Stimulated activated CD4-positive, alpha-beta T cell treated with anti-CD3 and anti-CD28 coated beads, TNF-alpha, amount 100 ng/mL, for 24 hours (primary cell): ENCODE data around the gene SLC39A3.

Experiments used
- DNase-seq, 3 experiments: peaks; one replicate each; pipeline ENCODE4 v3.0.0-alpha.2; 2020; ENCODE audit warnings: low read depth in 3 of 3

Gene SLC39A3

GRCh38 chr19:2739602-2740313 lies at the start of gene SLC39A3:
TSS of gene SLC39A3 (minus strand) at chr19:2740017. CDS start at chr19:2737257, 2,760 bp downstream.
- peak; percentile 99 to 100 (median 99) for DNase-seq

- DNase-seq: no peak
Observed at GRCh38 chr19:2788237-2788636, 48.4 kb upstream of the SLC39A3 start.

GRCh38 chr19:2787115-2787514 lies 47.3 kb upstream of the SLC39A3 start:
- DNase-seq: no peak

GRCh38 chr19:2785244-2785997 lies 45.6 kb upstream of the SLC39A3 start, which contains the start of gene THOP1:
TSS of gene THOP1 (plus strand) at chr19:2785503. CDS start at chr19:2785663, 160 bp downstream.
- peak; percentile 99 to 100 (median 100) for DNase-seq

GRCh38 chr19:2783781-2784145 lies 43.9 kb upstream of the SLC39A3 start:
- no peak for DNase-seq

- peak; percentile 94 to 98 (median 97) for DNase-seq
Observed at GRCh38 chr19:2782936-2783780, 43.3 kb upstream of the SLC39A3 start, which contains the start of gene SGTA. TSS of gene SGTA (minus strand) at chr19:2783273. CDS start at chr19:2769068, 14,205 bp downstream.

GRCh38 chr19:2782329-2782935 lies 42.6 kb upstream of the SLC39A3 start:
- no peak for DNase-seq

- DNase-seq: no peak
Observed at GRCh38 chr19:2780284-2780683, 40.5 kb upstream of the SLC39A3 start.

- no peak for DNase-seq
Observed at GRCh38 chr19:2779121-2779740, 39.4 kb upstream of the SLC39A3 start.

GRCh38 chr19:2777952-2778683 lies 38.3 kb upstream of the SLC39A3 start:
- DNase-seq: no peak

GRCh38 chr19:2775556-2776430 lies 36.0 kb upstream of the SLC39A3 start:
- DNase-seq: peak; percentile 35 to 73 (median 41)

- no peak for DNase-seq
Observed at GRCh38 chr19:2774953-2775555, 35.2 kb upstream of the SLC39A3 start.

- no peak for DNase-seq
Observed at GRCh38 chr19:2774083-2774679, 34.4 kb upstream of the SLC39A3 start.

- DNase-seq: no peak
Observed at GRCh38 chr19:2771786-2772674, 32.2 kb upstream of the SLC39A3 start.

- DNase-seq: no peak
Observed at GRCh38 chr19:2770055-2771013, 30.5 kb upstream of the SLC39A3 start.

- no peak for DNase-seq
Observed at GRCh38 chr19:2769218-2769617, 29.4 kb upstream of the SLC39A3 start.
